Spleen (tissue), 7 donors: ENCODE data around the gene PCSK1N.

Experiments
- CTCF ChIP-seq, 11 experiments: fragments of 200-600 bp in 7 of 11; fragments of 450-650 bp in 4 of 11; sonication (generic) in 4 of 11; IDR thresholded peaks in 8 of 11; conservative IDR thresholded peaks in 3 of 11; 1 replicate in 7 of 11; 2 replicates in 4 of 11; pipeline versions ENCODE4 v1.4.0 to v1.8.0; 2016 to 2021; ENCODE audit warnings: antibody characterized with exemption in 11 of 11, inconsistent platforms in 4 of 11, mild to moderate bottlenecking in 1 of 11
- POLR2A ChIP-seq, 3 donors: fragments of 450-650 bp; IDR thresholded peaks; one replicate each; pipeline ENCODE4 v1.5.1; 2017; ENCODE audit warnings: antibody characterized with exemption in 3 of 3, mild to moderate bottlenecking in 1 of 3
- POLR2AphosphoS5 ChIP-seq, 3 donors: sonication (generic); formaldehyde crosslinking; IDR thresholded peaks; one replicate each; pipeline ENCODE4 v1.5.1; 2017; ENCODE audit warnings: antibody characterized with exemption in 3 of 3
- donor health status: DM: no; HTN: no; CAD: no; lungs with moderate emphysema.
- donor health status: DM: no; HTN: no; CAD: no.
- donor health status: DM: no; HTN: no; CAD: no.

- peak in 1 of 11 experiments; percentile 15 for TF ChIP-seq CTCF (IDR thresholded peaks at IDR 0.05 in 8 of 11, conservative IDR thresholded peaks at IDR 0.05 in 3 of 11)
- TF ChIP-seq POLR2AphosphoS5 (IDR thresholded peaks at IDR 0.05) = peak in 2 of 3 donors; percentile 18 to 60
- peak in 1 of 3 donors; percentile 62 for TF ChIP-seq POLR2A (IDR thresholded peaks at IDR 0.05)
Observed at GRCh38 chrX:48802089-48802904, 33.1 kb downstream of the PCSK1N start.
